Cerebellar cortex (tissue), 1 donor: Measurements from ENCODE around the gene SPOCK2.
"Not testable (repeated sequence)": the region's sequence is repeated elsewhere in the genome, so short reads cannot be mapped to it uniquely, and the experiment has no call there.

Experiments used
- DNase-seq: peaks from one replicate; pipeline ENCODE4 v3.0.0-alpha.2; 2015; ENCODE audit warnings: low spot score

Gene SPOCK2

DNA sequence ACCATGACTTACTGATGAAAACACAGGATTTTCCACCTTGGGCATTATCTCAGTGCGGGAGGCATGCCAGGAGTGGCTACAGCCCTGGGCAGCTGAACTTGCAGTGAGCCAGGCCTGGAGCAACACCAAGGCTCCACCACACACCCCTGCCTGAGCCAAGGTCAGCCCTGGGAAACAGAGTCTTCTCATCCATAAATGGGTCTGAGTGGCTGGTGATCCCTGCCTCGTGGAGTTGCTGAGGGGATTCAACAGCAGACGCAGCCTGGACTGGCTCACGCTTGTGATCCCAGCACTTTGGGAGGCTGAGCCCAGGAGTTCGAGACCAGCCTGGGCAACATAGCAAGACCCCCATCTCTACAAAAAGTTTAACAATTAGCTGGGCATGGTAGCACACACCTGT, 32.2 kb downstream of the SPOCK2 start:
- no peak for DNase-seq

DNA sequence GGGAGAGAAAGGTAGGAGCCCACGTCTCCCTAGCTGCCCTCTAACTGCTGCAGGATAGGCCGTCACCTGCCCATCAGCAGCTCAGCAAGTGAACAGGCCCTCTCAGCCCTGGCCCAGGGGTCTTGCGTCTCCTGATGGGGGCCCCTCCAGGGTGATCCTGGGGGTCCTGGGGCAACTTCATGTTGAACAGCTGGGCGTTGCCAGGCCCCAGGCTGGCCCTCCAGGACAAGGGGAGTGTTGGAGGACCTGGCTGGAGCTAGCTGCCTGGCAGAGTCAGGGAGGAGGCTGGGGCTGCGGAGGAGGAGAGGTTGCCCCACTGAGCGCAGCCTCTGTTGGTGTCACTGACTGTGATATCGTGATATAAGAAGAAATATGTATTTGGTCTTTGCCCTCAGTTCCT, 34.7 kb downstream of the SPOCK2 start:
- no peak for DNase-seq

DNA sequence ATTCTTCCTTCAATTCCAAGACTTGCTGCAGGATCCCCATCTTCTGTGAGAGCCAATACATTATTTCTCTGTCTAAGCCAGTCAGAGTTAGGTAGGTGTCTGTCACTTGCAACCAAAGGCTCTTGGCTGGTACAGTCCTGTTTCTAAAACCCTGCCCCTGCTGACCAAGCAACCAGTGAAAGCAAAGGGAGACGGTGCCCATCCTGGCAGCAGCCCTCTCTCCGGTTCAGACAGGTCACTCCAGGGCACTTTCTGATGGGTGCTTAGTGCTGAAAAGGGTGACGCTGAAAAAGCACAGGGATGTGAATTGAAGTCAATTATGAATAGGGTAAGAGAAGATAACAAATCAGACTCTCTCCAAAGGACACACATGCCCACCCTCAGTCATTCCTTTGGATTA, 37.5 kb downstream of the SPOCK2 start:
- no peak for DNase-seq

DNA sequence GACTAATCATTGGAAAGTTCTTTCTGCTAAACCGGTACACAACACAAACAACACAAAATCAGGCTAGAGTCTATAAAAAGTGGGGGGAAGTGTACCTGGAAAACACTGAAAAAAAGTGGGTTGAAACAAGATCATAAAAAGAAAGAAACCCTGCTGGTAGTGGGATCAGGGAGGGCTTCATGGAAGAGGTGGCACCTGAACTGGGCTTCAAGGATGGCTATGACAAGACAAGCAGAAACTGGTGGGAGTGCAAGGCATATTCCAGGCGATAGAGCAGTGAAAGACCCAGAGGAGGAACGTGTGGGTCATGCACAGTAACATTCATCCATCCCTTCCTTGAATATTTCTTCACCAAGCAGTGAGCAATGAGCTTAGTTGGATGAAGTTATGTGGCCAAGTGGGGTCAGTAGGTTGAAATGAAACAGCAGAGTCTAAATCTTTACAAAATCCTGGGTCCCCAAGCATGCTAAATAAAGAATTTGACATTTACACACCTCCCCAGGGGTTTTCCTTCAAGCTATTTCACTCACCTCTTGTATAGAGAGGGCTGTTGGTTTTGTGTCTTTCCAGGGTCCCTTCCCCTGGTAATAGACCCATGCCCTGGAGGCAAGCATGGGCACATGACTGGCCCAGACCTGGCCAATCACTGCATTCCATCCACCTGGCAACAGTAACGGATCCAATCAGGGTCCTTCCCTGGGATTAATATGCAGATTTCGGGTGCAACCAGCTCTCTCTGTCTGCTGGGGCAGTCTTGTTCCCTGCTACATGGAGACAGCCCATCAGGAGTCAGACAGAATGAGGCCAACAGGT, 38.2 kb downstream of the SPOCK2 start:
- DNase-seq: peak; percentile 54

DNA sequence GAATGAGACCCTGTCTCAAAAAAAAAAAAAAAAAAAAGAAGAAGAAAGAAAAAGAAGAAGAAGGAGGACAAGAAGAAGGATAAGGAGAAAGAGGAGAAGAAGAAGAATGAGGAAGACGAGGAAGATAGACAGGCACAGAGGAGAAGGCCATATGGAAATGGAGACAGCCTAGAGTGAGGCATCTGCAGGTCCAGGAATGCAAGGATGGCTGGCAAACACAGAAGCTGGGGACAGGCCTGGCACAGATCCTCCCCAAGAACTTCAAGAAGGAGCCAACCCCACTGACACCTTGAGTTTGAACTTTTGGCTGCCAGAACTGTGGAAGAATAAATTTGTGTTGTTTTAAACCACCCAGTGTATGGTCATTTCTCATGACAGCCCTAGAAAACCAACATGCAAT, 38.9 kb downstream of the SPOCK2 start:
- no peak for DNase-seq

DNA sequence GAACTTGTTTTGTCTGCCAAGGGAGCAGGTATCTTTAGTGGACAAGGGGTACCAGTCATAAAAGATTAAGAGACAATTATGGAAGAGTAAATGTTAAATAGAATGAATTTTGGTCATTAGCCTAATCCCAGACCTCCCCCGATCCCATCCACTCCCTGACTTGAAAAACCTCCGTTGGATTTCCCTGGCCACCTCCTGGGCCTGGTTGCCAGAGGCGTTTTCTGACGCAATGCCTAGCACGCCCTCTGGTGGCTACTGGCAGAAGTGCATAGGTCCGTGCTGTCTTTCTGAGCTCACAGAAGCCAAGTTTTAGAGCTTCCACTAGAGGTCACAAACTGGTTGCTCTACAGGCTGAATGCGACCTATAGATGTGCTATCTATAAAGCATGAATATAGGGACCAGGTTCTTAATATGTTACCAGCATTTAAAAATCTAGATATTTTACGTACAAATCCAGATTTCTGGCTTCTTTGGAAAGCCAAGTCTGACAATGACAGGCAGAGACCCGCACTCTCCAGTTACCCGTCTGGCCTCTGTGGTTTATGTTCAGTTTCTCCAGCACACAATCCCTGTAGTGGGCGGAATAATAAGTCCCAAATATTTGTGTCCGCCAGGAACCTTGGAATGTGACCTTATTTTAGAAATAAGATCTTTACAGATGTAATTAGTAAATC, 39.8 kb downstream of the SPOCK2 start:
- peak; percentile 97 for DNase-seq

DNA sequence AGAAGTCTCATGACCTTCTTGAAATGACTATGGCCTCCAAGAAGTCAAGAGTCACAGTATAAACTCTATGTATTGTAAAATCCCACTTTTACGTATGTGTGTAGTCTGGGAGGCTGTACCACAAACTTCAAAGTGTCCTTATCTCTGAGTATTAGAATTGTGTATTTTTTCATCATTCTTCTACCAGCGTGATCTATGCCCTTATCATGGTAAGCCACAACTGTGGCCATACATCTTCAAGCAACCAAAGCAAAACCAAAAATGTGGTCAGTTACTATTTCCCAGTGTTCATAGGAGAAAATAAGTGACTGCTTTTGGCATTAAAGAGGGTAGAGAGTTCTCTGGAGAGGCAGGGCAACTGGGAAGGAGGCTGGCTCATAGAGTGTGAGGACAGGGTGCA, 42.8 kb downstream of the SPOCK2 start:
- no peak for DNase-seq

DNA sequence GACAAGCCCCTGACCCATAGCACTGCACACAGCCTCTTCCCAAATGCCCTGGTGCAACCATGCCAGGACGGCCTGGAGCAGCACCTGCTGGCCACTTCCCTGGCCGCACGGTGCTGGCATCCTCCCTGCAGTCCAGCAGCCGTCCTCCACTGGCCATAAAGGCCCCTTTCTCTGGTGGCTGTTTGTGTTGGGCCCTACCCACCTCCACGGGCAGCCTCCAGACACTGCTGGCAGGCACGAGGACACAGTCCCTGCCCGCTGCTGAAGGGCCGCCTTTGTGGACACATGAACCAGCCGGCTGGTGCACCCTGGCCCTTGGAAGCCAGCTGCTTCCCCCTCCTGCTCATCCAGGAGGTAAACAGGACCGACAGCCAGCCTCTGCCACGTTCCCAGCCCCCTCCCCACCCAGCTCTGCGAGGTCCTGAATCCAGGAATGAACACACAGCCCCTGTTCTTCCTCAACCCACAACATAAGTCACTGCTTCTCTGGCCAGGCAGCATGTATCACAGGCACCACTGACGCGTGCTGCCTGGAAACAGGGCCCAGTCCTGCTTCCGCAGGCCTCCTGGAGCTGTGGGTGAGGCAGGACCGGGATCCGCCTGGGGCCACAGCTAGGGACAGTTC, 43.8 kb downstream of the SPOCK2 start:
- DNase-seq: peak; percentile 64

DNA sequence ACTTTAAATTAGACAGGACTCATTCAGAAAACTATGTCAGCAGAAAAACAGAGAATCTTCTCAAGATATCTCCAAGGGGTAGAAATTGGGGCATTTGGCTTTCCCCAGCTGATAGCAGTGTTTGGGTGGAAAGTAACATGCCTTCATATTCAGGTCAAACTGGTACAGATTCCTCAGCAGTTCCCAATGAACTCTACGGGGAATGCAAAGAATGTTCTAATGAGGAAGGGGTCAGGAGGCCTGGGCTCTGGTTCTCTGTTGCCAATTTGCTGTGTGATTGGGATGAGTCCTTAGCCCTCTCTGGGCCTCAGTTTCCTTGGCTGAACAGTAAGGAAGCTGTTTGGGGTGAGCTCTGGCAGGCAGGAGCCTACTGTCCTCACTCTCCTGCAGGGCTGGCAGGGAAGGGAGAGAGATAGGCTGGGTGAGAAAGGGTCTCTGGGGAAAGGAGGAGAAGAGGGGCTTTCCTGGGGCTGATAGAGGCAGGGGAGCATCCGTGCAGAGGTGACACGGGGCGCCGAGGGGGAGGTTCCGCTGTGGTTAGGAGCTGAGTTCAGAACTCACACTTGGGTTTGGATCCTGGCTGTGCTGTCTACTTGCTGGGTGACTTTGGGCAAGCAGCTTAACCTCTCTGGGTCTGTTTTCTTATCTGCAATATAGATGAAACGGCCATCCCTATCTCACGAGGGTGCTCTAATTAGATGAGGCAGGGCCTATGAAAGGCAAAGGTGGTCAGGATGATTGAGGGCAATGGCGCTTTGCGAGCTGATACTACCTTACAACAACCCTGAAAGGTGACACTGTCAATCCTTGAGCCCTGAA, 45.1 kb downstream of the SPOCK2 start:
- DNase-seq: no peak

DNA sequence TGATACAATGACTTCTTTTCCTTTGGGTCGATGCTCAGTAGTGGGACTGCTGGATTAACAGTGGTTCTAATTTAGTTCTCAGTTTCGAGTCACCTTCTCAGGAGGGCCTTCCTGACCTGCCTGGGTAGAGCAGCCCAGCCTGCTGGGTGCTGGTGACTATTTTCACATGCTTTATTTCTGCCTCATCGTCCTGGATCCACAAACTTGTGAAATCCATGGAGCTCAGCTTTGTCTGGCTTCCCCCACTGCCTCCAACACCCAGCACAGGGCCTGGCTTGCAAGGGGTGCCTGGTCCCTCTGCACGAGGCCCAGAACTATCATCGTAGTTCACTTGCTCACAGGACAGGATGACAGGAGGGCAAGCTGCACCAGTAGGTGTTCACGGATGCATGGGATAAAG, 46.9 kb downstream of the SPOCK2 start:
- DNase-seq: no peak

DNA sequence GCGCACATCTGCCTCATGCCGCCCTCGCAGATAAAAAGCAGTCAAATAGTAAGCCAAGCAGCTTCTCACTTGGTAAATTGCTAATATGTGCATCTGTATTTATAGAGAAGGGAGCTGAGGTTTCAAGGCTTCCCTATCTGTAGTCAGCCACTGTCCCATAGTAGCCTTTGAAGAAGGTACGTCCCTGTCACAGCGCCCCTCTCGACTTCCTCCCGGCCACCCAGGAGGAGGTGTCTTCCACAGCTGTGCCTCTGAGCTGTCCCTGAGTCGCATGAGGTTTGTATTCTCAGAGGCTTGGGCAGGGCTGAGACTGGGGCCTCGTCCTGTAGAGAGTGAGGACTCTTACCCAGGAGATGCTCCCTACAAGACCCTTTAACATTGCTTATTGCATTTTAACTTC, 49.0 kb downstream of the SPOCK2 start:
- DNase-seq: no peak

DNA sequence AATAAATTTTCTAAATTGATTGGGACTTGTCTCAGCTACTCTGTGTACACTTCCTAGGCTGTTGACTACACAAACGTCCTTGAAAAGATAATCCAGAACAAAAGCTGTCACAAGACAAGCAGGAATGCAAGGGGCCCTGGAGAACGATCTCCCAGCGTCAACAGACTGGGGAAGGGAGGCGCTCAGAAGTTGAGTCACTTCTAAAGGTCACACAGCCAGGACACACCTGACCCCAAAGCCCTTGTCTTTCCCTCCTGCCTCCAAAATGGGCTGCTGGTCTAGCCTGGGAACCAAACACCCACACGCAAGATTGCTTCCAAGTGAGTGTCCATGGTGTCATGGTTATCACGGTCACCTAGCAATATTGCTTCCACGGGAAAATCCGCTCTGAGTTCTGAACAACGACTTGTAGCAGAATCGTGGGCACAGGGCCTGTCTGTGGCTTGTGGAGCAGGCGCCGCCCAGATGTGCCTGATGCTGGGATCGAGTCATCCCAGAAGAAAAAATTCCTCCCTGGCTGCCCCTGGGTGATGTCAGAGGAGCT, 49.8 kb downstream of the SPOCK2 start:
- no peak for DNase-seq

DNA sequence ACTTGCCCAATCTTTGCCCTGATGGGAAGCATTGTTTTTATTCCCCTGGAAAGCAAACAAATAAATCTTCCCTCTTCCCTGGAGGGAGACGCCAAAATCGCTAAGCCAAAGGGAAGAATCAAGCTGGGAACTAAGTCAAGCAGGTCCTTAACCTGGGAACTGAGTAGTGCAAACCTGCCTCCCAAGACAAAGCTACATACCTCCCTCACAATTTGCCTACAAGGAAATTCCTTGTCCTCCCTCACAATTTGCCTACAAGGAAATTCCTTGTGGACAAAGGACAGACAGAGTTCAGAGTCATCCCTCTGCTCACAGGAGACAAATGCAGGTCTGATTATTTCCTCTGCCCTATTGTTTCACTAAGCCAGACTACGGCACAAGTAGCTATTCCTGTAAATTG, 50.5 kb downstream of the SPOCK2 start:
- DNase-seq: no peak

DNA sequence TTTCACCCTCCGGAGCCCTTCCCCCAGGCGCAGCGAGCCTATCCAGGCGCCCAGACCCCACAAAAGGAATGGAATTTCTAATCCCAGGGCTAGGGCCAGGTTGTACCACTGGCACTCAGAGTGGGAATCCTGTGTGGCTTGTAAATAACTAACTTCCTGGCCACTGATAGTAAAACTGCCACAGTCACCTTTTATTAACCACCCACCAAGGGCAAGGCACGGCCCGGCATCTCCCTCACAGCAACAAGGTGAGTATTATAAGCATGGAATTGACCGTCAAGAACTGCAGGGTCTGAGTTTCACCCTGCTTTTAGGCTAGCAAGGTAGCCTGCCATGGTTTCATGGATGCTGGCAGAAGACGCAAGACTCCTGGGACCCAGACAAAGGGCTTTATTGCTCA, 51.1 kb downstream of the SPOCK2 start:
- DNase-seq: no peak

DNA sequence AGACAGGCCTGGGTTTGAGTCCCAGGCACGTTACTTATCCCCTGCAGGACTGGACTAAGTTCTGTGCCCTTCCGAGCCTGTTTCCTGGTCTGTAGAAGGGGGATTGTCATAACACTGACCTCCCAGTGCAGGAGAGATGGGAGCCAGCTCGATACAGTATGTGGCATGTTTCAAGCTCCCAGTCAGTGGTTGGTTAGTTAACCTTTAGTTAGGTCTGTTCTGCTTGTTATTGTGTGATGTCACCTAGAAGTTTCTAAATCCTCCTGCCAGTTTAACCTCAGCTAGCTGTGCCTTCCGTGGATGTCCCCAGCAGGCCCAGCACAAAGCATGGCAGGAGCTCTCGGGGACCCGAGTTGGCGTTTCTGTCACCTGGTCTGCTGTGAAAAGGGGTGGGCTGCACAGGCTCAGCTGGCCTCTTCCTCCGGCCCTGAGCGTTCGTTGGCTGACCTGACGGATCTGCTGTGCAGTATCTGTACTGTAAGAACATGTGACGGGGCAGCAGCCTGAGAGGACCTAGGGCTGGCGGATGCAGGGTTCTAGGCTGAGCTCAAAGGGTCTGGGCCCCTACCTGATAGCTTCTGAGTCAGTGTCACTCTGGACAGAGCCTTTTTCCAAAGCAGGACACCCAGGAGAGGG, 53.0 kb downstream of the SPOCK2 start:
- DNase-seq: no peak

DNA sequence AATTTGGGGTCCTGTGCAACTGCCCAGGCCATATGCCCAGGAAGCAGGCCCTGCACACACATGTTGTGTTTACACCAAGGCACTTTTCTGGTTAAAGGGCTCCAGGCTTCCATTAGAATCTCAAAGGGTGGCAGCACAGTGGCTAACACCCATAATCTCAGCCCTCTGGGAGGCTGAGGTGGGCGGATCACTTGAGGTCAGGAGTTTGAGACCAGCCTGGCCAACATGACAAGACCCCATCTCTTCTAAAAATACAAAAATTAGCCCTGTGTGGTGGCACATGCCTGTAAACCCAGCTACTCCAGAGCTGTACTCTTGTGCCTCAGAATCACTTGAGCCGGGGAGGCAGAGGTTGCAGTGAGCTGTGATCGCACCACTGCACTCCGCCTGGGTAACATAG, 53.6 kb downstream of the SPOCK2 start:
- no peak for DNase-seq

DNA sequence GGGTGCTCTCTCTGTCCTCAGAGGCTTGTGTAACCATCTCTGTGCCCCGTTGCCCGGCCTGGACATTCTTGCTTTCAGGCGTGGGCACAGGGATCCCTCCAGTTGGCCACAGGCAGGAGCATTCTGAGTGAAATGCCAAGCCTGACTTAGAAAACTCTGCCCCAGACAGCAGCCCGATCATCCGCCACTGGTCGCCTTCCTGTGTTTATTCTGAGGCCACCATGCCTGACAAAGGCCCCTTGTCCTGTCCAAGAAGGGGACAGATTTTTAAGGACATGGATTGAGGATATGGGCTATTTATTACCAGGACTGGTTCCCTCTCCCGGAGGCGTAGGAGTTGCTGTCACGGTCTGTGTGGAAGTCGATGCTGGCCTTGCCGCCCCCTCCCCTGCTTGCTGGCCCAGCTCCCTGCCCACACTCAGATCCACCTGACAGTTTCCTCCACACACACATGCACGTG, 54.3 kb downstream of the SPOCK2 start:
- no peak for DNase-seq

DNA sequence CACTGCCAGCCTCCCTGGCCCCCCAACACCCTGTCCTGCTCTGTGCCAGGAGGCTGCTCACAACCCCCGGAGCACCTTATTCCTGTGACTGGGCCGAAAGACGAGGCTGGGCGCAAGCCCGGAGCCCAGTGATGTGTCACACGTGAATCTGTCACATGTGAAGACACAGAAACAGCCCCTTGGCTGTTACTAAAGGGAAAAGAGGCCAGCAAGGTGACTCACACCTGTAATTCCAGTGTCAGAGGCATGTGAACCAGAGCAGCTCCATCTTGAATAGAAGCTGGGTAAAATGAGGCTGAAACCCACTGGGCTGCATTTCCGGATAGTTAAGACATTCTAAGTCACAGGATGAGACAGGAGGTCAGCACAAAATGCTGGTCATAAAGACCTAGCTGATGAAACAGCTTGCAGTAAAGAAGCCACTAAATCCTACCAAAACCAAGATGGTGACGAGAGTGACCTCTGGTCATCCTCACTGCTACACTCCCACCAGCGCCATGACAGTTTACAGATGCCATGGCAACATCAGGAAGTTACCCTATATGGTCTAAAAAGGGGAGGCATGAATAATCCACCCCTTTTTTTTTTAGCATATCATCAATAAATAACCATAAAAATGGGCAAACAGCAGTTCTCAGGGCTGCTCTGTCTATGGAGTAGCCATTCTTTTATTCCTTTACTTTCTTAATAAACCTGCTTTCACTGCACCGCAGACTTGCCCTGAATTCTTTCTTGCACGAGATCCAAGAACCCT, 55.8 kb downstream of the SPOCK2 start:
- DNase-seq: not testable (repeated sequence)

DNA sequence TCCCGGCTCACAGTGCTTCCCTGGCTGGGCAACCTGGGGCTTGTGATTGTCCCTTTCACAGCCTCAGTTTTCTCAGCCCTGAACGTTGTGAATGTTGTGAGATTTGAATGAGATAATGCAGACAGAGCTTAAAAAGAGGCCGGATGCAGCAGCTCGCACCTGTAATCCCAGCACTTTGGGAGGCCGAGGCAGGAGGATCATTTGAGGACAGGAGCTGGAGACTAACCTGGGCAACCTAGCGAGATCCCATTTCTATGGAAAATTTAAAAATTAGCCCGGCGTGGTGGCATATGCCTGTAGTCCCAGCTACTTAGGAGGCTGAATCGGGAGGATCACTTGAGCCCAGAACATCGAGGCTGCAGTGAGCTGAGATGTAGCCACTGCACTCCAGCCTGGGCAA, 56.6 kb downstream of the SPOCK2 start:
- no peak for DNase-seq

DNA sequence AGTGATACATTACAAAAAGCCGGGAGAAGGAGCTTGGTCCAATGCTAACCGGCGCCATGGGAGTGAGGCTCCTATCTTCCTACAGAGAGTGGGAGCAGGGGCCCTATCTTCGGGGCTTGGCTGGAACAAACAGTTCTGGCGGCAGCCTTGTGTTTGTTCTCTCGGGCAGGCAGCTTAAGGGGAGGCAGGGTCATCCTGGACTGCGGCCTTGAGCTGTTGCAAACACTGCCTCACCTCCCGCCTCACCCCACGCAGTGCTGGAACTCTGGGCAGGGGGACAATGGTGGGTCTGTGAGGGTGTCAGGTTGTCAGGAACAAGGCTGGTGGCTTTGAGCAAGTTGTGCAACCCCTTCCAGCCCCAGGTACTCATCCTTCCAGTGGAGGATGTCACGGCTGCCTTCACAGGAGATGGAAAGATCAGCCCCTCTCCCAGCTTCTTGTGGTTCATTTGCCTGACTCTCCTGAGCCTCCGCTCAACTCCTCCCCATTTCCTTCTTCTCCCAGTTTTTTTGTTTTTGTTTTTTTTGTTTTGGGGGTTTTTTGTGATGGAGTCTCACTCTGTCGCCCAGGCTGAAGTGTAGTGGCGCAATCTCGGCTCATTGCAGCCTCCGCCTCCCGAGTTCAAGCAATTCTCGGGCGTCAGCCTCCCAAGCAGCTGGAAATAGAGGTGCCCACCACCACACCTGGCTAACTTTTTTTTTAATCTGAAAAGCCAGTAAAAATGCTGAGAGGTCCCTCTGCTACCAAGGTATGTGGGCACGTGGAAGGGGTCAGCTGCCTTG, 57.4 kb downstream of the SPOCK2 start:
- no peak for DNase-seq
